C4-2B (cell line): ENCODE measurements around the gene EFTUD2.

Source experiments
- H3K27ac ChIP-seq: fragments of 450-650 bp; 2 replicates; pipeline ENCODE4 v1.5.1; 2017
- CTCF ChIP-seq: fragments of 450-650 bp; conservative IDR thresholded peaks from 2 replicates; pipeline ENCODE4 v1.5.1; 2017; ENCODE audit warnings: mild to moderate bottlenecking
- ZFX ChIP-seq: fragments of 450-650 bp; IDR thresholded peaks from 2 replicates; pipeline ENCODE4 v1.6.1; 2017

Gene EFTUD2

GRCh38 chr17:44912763-44913544 lies 13.7 kb upstream of the EFTUD2 start:
- TF ChIP-seq CTCF: no peak
- TF ChIP-seq ZFX: no peak
- H3K27ac ChIP-seq: no peak overlapping the region

GRCh38 chr17:44911133-44912001 lies 12.1 kb upstream of the EFTUD2 start:
- TF ChIP-seq CTCF: peak; percentile 61
- no peak for TF ChIP-seq ZFX
- no peak overlapping the region for H3K27ac ChIP-seq

- no peak overlapping the region for H3K27ac ChIP-seq
- TF ChIP-seq ZFX: no peak
- no peak for TF ChIP-seq CTCF
Observed at GRCh38 chr17:44910231-44911106, 11.2 kb upstream of the EFTUD2 start.

- no peak for TF ChIP-seq ZFX
- no peak for TF ChIP-seq CTCF
- no peak overlapping the region for H3K27ac ChIP-seq
Observed at GRCh38 chr17:44909681-44910144, 10.5 kb upstream of the EFTUD2 start.

GRCh38 chr17:44908761-44909326 lies 9.6 kb upstream of the EFTUD2 start:
- no peak overlapping the region for H3K27ac ChIP-seq

More at GRCh38 chr17:44908761-44909326, 9.6 kb upstream of the EFTUD2 start:
- TF ChIP-seq ZFX (no peak), CTCF (no peak)
